HEK293T (cell line): Measurements from ENCODE around the gene CAMSAP2.

Source experiments
- BHLHE40 ChIP-seq: fragments of 450-650 bp; IDR thresholded peaks from 2 replicates; pipeline ENCODE4 v1.6.1; 2016; ENCODE audit warnings: mild to moderate bottlenecking, moderate library complexity, borderline replicate concordance
- FOXM1 ChIP-seq: fragments of 450-650 bp; IDR thresholded peaks from 2 replicates; pipeline ENCODE4 v1.6.1; 2017; ENCODE audit warnings: mild to moderate bottlenecking, borderline replicate concordance
- SP1 ChIP-seq: fragments of 450-650 bp; IDR thresholded peaks from 2 replicates; pipeline ENCODE4 v1.6.1; 2017
- TARDBP ChIP-seq: fragments of 450-650 bp; IDR thresholded peaks from 2 replicates; pipeline ENCODE4 v1.6.1; 2016

- TF ChIP-seq SP1 (no peak), FOXM1 (no peak), TARDBP (no peak), BHLHE40 (no peak)
Observed at GRCh38 chr1:200727257-200727656, 11.4 kb upstream of the CAMSAP2 start.
